Astrocyte of the spinal cord (primary cell): ENCODE results near the gene KRTAP5-7.

Experiments
- DNase-seq: peaks from one replicate; pipeline ENCODE4 v3.0.0; 2011; ENCODE audit warnings: low read depth, low spot score
- H3K4me3 ChIP-seq: 2 replicates; pipeline ENCODE4 v1.5.1; 2011; ENCODE audit warnings: low read depth, mild to moderate bottlenecking, low read length, moderate library complexity
- in situ Hi-C: cut with HindIII; loops from 2 replicates; pipeline ENCODE4 v1.10.0; 2017; ENCODE audit warnings: low sequenced_read_pairs
- TF ChIP-seq, protein P1 (sequence below): IDR thresholded peaks from 2 replicates; pipeline ENCODE4 v1.5.1; 2012; ENCODE audit warnings: low read depth, mild to moderate bottlenecking, low read length, inconsistent platforms

The KRTAP5-7 gene

GRCh38 chr11:71502026-71502425, 25.0 kb upstream of the KRTAP5-7 start:
- H3K4me3 ChIP-seq = no peak overlapping the region
- TF ChIP-seq, protein P1, sequence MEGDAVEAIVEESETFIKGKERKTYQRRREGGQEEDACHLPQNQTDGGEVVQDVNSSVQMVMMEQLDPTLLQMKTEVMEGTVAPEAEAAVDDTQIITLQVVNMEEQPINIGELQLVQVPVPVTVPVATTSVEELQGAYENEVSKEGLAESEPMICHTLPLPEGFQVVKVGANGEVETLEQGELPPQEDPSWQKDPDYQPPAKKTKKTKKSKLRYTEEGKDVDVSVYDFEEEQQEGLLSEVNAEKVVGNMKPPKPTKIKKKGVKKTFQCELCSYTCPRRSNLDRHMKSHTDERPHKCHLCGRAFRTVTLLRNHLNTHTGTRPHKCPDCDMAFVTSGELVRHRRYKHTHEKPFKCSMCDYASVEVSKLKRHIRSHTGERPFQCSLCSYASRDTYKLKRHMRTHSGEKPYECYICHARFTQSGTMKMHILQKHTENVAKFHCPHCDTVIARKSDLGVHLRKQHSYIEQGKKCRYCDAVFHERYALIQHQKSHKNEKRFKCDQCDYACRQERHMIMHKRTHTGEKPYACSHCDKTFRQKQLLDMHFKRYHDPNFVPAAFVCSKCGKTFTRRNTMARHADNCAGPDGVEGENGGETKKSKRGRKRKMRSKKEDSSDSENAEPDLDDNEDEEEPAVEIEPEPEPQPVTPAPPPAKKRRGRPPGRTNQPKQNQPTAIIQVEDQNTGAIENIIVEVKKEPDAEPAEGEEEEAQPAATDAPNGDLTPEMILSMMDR = no peak
- no peak for DNase-seq
- in situ Hi-C loops = no loop called here

DNA sequence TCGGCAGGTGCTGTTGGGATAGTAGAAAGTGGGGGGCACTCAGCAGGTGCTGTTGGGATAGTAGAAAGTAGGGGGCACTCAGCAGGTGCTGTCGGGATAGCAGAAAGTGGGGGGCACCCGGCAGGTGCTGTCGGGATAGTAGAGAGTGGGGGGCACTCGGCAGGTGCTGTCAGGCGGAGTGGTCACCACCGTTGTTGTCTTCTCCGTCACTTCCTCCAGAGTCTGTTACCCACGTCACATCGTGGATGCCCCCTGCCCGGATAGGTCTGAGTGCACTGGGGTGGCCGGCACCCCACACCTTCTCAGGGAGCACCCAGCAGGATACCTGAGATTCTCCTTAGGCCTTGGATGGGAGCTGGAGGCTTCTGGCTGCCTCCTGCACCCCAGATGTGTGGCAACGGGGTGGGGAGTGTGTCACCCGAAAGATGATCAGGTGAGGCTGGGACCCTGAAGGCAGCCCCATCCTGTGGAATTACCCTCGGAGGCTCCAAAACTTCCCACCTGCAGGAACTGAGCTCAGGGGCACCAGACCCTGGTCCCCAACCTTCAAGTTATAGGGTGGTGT, 24.1 kb upstream of the KRTAP5-7 start:
- no peak overlapping the region for H3K4me3 ChIP-seq
- TF ChIP-seq, protein P1 = no peak
- DNase-seq = no peak
- in situ Hi-C loops = no loop called here

DNA sequence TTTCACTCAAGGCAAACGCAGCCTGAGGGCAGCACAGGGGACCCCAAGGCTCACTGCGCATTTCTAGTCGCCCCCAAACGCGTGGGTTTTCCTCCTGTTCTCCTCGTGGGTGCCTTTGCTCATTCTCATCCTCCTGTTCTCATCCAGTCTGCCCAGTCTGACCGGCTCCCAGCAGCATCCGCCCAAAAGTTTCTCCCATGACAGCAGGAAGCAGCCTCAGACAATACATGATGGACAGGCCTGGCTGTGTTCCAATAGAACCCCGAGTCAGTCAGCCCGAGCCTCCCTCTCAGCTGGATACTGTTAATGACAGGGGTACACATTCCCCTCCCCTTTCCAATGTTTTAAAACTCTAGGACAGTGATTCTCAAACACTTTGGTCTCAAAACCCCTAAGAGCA, 22.5 kb upstream of the KRTAP5-7 start:
- in situ Hi-C loops = no loop called here
- H3K4me3 ChIP-seq = no peak overlapping the region
- TF ChIP-seq, protein P1 = no peak
- no peak for DNase-seq

DNA sequence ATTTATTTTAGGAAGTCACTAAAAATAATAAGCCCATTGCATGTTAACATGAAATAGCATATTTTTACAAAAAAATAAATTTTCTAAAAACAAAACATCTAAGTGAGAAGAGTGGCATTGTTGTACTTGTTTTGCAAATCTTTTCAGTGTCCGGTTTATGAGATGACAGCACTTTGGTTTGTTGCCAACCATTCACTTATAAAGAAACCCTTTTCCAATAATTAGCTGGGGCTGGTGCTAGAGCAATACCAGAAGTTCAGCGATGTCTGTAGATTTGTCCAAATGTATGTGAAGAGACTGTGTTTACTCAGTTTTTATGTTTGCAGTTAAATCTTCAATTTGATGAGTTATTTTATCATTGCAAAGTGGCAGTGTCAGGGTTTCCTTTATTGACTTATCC, 22.1 kb upstream of the KRTAP5-7 start:
- DNase-seq = no peak
- in situ Hi-C loops = no loop called here
- TF ChIP-seq, protein P1 = no peak
- H3K4me3 ChIP-seq = no peak overlapping the region

DNA sequence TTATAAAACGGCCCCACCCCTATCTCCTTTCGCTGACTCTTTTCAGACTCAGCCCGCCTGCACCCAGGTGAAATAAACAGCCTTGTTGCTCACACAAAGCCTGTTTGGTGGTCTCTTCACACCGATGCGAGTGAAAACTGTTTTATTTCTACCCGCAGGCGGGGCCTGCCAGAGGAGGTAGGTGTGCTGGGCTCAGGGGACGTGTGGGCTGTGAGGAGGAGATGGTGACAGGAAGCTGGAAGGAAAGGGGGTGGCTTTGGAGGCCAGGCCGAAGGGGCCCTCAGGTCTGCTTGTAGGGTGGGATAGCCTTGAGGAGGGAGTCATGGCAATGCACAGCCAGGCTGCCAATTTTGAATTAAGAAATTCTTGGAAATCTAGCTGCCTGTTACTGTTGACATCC, 21.3 kb upstream of the KRTAP5-7 start:
- DNase-seq = no peak
- no peak overlapping the region for H3K4me3 ChIP-seq
- TF ChIP-seq, protein P1 = no peak
- in situ Hi-C loops = no loop called here

DNA sequence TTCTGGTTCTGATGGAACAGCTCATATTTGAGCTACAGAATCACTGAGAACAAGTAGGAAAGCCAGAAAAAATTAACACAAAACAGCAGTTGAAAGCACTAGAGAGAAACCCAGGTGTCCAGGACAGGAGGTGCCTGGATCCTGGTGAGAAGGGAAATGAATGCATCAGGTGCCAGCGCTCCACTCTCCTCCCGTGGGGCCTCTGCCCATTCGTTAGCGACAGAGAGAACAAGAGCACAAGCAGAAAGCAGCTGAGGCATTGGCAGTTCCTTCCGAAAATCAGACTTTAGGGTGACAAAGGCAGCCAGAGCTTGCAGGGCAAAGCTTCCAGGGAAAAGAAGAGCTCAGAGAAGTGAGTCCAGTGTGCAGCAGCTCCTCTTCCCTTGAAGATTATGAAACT, 20.0 kb upstream of the KRTAP5-7 start:
- in situ Hi-C loops = no loop called here
- H3K4me3 ChIP-seq = no peak overlapping the region

More for the DNA sequence above, 20.0 kb upstream of the KRTAP5-7 start:
- TF ChIP-seq, protein P1 = no peak
- no peak for DNase-seq
